ENCODE data around the gene MEST.
"Not testable (repeated sequence)": the region's sequence is repeated elsewhere in the genome, so short reads cannot be mapped to it uniquely, and the experiment has no call there.

Gene MEST

GRCh38 chr7:130524628-130525027 lies 32.7 kb downstream of the MEST start:
- no peak for DNase-seq (ENCODE audit: low spot score)

GRCh38 chr7:130527752-130528355 lies 36.0 kb downstream of the MEST start:
- not testable (repeated sequence) for DNase-seq (ENCODE audit: low spot score)

GRCh38 chr7:130529417-130529816 lies 37.5 kb downstream of the MEST start:
- DNase-seq (ENCODE audit: low spot score) = no peak

- DNase-seq (ENCODE audit: low spot score) = not testable (repeated sequence)
These were observed 46.0 kb downstream of the MEST start for GRCh38 chr7:130537894-130538293.

GRCh38 chr7:130541287-130541686 lies 49.4 kb downstream of the MEST start:
- not testable (repeated sequence) for DNase-seq (ENCODE audit: low spot score)

GRCh38 chr7:130542297-130542696 lies 50.4 kb downstream of the MEST start:
- DNase-seq (ENCODE audit: low spot score) = not testable (repeated sequence)

GRCh38 chr7:130543487-130544010 lies 51.7 kb downstream of the MEST start:
- DNase-seq (ENCODE audit: low spot score) = no peak

- no peak for DNase-seq (ENCODE audit: low spot score)
These were observed 52.5 kb downstream of the MEST start for GRCh38 chr7:130544356-130544755.

- DNase-seq (ENCODE audit: low spot score) = no peak
These were observed 61.6 kb downstream of the MEST start for GRCh38 chr7:130553398-130554029.

GRCh38 chr7:130554481-130554880 lies 62.6 kb downstream of the MEST start:
- DNase-seq (ENCODE audit: low spot score) = no peak
